Hematopoietic multipotent progenitor cell treated with erythropoietin and hydrocortisone succinate and interleukin-3 and kit ligand, for 6 days (in vitro differentiated cells): Measurements from ENCODE around the gene MSH5.
"Not testable (repeated sequence)": the region's sequence is repeated elsewhere in the genome, so short reads cannot be mapped to it uniquely, and the experiment has no call there.

Experiments
- DNase-seq: peaks from one replicate; pipeline ENCODE4 v3.0.0-alpha.2; 2015

Gene MSH5

GRCh38 chr6:31779908-31780307, 40.1 kb downstream of the MSH5 start:
- no peak for DNase-seq

GRCh38 chr6:31780507-31781243, 40.9 kb downstream of the MSH5 start:
- no peak for DNase-seq

- DNase-seq = no peak
Measured at GRCh38 chr6:31781244-31782125, 41.7 kb downstream of the MSH5 start.

- DNase-seq = no peak
Measured at GRCh38 chr6:31782126-31782855, 42.5 kb downstream of the MSH5 start.

- peak; percentile 53 for DNase-seq
Measured at GRCh38 chr6:31784098-31784925, 44.5 kb downstream of the MSH5 start.

- DNase-seq = no peak
Measured at GRCh38 chr6:31785475-31785874, 45.7 kb downstream of the MSH5 start.

- peak; percentile 83 for DNase-seq
Measured at GRCh38 chr6:31791324-31792089, 51.7 kb downstream of the MSH5 start.

DNA sequence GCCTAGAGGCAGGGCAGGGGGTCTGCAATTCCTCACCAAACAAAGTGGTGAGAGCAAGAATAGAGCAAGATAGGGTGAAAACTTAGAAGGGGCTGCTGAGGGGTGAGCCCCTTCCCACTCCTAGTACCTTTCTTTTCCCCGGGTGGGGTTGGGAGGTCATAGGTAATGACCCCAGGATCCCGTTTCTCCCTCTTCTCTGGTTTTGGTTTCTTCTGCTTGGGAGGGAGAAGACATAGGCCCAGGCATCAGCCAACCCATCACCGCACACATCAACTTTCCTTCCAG, 52.2 kb downstream of the MSH5 start:
- DNase-seq = no peak

DNA sequence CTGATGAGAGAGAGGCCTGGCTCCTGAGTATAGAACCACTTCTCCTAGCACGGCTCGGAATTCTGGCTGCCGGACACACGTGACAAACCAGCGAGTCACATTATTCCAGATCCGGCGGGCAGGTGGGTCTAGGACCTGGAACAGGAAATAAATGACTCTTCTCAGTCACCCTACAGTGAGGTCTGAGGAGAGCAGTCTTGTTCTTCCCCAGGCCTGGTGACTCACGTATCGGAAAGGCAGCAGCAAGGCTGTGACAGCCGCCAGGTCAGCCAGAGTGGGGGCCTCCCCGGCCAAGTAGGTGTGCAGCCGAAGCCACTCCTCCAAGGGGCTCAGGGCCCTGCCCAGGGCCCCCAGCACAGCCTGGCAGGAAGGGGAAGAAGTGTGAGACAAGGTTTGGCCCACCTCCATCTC, 53.0 kb downstream of the MSH5 start:
- DNase-seq = no peak

- not testable (repeated sequence) for DNase-seq
Measured at GRCh38 chr6:31793927-31794245, 54.1 kb downstream of the MSH5 start.

DNA sequence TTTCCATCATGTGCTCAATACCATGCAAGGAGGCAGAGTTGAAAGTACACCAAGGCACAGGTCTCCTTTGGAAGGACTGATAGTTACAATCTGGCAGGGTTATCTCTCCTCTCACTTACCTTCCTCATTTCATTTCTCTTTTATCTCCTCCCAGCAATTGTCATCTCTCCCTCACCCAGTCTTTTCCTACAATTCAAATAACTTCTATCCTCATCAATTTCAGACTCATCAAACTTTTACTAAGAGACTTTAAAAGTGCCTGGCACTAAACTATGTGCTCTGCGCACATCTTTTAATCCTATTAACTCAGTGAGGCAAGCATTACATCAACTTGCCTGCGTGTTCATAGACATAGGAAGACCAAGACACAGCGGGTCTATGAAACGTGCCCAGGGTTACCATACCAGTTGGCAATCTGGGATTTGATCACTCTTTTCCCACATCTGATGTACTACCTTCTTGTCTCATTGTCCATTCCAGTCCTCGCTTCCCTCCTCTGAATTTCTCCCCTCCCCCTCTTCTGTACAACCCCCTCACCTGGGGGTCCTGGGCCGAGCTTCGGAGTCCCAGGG, 54.6 kb downstream of the MSH5 start:
- peak; percentile 68 for DNase-seq

DNA sequence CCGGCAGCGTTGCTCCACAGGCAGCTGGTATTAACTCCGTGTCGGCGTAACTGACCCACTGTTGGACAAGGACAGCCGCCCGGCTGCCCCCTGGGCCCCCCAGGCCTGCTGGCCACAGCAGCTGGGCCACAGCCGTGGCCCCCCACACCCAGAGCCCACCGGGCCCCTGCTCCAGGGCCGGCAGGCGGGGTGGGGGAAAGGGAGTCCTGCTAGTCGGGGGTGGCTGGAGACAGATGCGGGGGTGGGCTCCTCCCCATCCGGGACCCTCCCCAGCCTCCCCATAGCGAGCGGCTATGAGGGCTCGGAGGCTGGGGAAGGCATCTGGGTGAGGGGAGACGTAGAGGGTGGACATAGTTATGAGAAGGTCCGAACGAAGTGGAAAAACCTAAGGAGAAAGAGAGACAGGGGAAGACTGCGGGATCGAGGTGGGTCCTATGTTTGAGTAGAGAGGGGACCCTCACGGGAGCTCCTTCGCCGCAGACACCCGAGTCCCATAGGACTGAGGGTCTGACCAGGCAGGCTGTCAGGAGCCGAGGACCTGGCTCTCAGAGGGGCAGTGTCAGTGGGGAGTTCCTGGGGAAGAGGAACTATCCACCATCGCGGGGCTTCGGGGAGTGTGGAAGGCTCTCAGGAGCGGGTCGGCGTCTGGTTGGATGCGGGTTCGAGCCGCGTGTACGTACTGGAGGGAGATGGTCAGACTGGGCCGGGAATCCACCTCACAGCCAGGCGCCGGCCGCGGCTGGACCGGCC, 55.2 kb downstream of the MSH5 start:
- DNase-seq = no peak

DNA sequence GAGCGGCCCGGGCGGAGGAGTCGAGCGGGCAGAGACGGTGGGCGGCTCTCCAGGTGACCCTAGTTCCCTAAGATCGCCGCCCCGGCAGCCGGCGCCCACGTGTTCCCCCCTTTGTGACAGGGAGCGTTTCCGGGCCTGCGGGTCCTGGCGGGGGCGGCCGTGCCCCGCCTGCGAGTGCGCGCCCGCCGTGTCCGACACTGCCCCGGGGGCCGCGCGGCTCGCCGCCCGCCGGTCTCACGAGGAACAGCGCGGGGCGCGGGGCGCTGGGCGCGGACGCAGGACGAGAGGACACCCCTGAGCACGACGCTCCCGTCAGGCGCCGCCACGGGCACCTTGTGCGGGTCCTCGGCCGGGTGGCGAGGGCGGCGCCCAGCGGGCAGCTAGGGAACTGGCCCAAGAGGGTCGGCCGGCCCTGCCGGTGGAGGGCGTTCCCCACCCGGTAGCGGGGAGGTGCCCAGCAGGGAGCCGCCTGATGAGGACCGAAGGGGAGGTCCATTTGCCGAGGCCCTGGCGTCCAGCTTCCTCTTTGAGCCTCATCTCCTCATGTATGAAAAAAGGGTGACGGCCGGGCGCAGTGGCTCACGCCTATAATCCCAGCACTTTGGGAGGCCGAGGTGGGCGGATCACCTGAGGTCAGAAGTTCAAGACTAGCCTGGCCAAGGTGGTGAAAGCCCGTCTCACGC, 56.0 kb downstream of the MSH5 start, which contains the start of gene VARS1:
Gene VARS1, minus strand, starts transcription at position 137 of the 683 bp plus-strand sequence. CDS start 535 bp downstream, outside the sequence.
- peak; percentile 94 for DNase-seq

GRCh38 chr6:31796993-31797385, 57.2 kb downstream of the MSH5 start:
- no peak for DNase-seq

DNA sequence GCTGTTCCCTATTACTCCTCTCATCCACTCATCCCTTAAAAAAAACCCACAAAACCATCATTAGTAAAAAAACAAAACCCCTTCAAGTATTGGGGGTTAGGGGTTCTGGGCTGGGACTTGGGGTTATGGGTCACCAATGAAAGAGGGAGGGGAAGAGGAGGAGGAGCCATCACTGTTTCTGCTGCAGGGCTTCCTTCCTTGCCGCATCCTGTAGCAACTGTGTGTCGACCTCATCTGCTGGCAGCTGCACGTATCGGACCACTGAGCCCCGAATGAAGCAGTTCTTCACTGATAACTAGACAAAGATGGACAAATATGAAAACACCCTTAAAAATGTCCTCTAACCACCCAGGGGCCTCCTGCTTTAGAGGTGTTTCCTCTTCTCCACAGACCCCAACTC, 57.8 kb downstream of the MSH5 start:
- no peak for DNase-seq

GRCh38 chr6:31799781-31800180, 60.0 kb downstream of the MSH5 start:
- DNase-seq = no peak

GRCh38 chr6:31801031-31801927, 61.5 kb downstream of the MSH5 start:
- not testable (repeated sequence) for DNase-seq

- DNase-seq = peak; percentile 22
Measured at GRCh38 chr6:31805939-31806469, 66.2 kb downstream of the MSH5 start.
